HTERT RPE-1 (cell line): ENCODE measurements around the gene TMEM221.

ENCODE experiments used
- in situ Hi-C: fragments of 300-500 bp; cut with MboI; formaldehyde crosslinking; loops from 4 replicates; pipeline ENCODE4 v1.14.3; 2020; ENCODE audit warnings: low sequenced_read_pairs

Gene TMEM221

GRCh38 chr19:17406887-17407196, 41.6 kb downstream of the TMEM221 start:
- in situ Hi-C loops = no loop called here

- in situ Hi-C loops = no loop called here
Observed at GRCh38 chr19:17406046-17406886, 42.2 kb downstream of the TMEM221 start.

- in situ Hi-C loops = no loop called here
Observed at GRCh38 chr19:17405250-17406045, 43.0 kb downstream of the TMEM221 start, which contains the start of gene BST2. TSS of gene BST2 (minus strand) at chr19:17405630. CDS start at chr19:17405575, 55 bp downstream.

GRCh38 chr19:17404621-17405249, 43.7 kb downstream of the TMEM221 start:
- in situ Hi-C loops = no loop called here

DNA sequence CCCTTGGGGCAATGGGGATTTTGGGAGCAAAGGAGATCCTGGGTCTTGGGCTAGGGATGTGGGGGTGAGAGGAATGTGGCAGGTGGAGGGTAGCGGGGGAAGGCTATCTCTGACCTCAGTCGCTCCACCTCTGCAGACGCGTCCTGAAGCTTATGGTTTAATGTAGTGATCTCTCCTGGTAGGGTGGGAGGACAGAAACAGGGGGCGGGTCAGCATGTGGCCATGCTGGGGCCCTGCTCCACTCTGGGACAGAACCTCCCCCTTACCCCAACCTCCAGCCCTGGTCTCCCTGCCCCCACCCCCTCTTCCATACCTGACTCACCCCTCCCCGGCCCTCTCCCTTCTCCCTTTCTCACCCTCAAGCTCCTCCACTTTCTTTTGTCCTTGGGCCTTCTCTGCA, 44.5 kb downstream of the TMEM221 start:
- in situ Hi-C loops = no loop called here

- in situ Hi-C loops = no loop called here
Observed at GRCh38 chr19:17402982-17403855, 45.2 kb downstream of the TMEM221 start.

- in situ Hi-C loops = no loop called here
Observed at GRCh38 chr19:17401628-17402027, 46.8 kb downstream of the TMEM221 start.

DNA sequence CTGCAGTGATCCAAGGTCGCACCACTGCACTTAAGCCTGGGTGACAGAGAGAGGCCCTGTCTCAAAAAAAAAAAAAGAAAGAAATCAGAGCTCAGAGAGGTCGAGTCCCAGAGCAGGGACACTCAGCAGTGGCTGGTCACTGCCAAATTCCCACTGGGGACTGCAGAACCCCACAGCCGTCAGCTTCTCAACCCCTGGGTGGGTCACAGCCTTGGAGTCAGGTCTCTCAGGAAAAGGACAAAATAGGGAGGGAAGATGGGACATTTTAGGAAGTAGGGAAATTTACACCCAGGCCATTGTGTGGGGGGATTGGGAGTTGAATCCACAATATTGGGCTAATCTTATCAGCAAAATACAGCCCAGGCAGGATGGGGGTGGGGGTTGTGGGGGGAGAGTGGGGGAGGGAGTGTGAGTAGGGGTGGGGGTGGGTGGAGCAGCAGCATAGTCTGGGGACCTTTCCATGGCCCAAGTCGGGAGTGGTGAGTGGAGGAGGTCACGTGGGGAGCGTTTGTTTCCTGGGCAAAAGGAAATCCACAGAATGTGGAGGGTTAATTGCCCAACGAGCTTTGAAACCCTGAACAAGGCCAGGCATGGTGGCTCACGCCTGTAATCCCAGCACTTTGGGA, 49.5 kb downstream of the TMEM221 start:
- in situ Hi-C loops = no loop called here

- in situ Hi-C loops = no loop called here
Observed at GRCh38 chr19:17394891-17395415, 53.5 kb downstream of the TMEM221 start.

DNA sequence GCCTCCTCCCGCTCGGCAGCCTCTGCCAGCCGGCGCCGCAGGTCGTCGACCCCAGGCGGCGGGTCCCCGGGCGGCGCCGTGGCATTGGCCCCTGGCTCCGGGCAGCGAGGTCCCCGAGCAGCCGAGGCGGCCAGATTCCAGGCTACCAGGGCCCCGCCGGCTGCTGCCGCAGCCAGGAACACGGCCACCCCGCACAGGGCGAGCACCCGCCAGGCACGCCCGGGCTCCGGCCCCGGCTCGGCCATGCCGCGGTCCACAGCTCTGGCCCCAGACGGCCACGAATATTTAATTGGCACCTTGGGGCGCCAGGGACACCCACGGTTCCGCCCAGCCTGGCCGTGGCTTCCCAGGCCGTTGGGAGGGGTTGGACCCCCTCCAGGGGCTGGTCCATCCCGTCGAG, 54.6 kb downstream of the TMEM221 start, which contains the start of gene CCDC194:
Gene CCDC194, minus strand, starts transcription at position 283 of the 400 bp plus-strand sequence. Its CDS starts 38 bp downstream, at position 245.
- in situ Hi-C loops = no loop called here

DNA sequence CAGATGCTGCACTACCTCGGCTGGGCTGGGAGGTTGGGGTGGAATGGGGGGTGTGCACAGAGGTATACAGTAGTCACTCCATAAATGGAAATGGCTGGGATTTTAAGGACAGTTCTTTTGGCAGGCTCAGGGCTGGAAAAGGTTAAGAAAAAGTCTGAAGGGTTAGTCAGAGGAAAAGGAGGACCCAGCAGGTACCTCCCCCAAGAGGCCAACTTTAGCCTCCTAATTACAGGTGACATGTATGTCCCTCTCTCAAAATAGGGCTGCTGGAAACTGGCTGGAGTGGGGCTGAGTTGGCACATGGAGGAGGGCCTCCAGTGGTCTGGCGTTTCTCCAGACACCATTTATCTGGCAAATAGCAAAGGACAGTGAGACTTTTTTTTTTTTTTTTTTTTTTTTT, 55.5 kb downstream of the TMEM221 start:
- in situ Hi-C loops = no loop called here

- in situ Hi-C loops = no loop called here
Observed at GRCh38 chr19:17391371-17392151, 56.9 kb downstream of the TMEM221 start.

DNA sequence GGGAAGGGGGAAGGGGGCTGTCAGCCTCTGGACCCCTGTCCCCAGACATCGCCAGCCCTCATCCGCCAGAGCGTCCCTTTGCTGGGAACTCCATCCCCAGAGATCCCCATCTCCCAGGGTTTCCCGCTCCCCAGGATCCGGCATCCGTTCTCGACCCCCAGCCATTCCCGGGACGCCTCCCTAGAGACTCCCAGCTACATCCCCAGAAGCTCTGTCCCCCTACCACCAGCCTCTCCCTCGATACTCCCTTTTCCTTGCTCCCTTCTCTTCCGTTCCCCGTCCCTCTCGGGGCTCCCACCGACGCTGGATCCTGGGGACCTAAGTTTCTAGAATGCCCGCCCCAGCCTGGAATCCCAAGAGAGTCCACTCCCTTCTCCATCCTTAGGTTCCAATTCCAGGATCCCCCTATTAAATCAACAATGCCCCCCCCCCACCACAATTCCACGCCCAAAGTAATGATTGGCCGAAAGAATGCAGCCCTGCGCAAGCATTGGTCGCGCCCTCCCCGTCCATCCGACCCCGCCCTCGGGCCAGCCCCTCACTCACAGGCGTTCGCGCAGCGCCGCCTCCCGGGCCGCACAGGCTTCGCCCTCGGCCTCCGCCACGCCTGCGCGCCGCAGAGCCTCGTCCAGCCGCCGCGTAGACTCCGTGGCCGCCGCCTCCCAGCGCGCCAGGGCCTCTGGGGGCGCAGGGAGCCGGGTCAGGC, 57.6 kb downstream of the TMEM221 start:
- in situ Hi-C loops = no loop called here

DNA sequence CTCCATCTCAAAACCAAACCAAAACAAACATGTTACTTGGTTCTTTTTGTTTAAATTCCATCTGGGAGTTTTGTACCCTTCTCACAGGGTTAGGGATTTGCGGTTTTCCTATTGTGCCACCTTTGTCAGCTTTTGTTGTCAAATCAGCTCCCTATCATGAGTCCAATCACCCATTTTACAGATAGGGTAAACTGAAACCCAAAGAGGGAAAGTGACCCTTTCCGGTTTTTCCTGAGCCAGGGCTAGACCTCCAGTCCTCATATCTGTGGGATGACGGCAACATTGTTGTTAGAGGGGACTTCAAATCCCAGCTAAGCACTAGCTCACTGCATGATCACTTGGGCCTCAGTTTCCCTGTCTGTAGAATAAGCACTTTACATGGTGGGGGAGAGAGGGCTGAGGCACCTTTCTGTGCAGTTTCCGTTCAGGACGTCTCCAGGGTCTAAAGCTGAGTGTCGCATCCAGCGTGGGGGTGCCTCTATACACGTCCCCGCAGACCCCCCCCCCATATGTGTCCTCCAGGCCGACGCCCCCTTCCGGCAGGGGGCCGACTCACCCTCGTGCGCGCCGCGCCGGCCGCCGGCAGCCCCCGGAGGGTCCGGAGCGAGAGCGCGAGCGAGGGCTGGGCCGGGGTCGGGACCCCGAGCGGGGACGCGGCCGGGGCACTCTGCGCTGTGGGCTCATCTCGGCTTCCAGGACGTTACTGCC, 58.4 kb downstream of the TMEM221 start:
- in situ Hi-C loops = no loop called here

- in situ Hi-C loops = no loop called here
Observed at GRCh38 chr19:17389288-17389687, 59.2 kb downstream of the TMEM221 start.

DNA sequence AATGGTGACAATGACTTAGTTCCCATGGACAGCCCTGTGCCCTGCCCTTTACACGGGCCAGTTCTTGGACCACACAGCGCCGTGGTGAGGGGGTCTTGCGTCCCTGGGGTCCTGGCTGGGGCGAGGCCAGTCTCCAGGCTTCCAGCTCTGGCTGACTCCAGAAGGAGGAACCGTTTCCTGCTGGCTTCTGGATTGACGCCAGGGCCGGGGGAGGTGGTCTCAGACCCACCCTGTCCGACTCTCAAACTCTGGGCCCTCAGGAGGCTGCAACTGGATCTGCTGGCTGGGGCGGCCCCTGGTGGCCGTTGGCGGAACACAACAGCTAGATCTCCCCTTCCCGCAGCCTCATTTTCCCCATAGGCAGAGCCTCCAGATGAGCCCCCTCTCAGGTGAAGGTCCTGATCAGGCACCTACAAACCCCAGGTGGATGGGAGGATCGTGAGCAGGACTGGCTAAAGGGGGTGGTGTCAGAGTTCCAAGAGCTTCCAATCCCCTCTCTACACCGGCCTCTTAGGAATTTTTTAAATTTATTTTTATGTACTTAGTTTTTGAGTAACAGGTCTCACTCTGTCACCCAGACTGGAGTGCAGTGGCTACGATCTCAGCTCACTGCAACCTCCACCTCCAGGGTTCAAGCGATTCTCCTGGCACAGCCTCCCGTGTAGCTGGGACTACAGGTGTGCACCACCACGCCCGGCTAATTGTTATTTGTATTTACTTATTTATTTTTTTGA, 62.4 kb downstream of the TMEM221 start:
- in situ Hi-C loops = no loop called here
